Stimulated activated CD8-positive, alpha-beta memory T cell treated with anti-CD3 and anti-CD28 coated beads, Interleukin-15, amount 100 ng/mL, for 48 hours (primary cell): Measurements from ENCODE around the gene CA10.

Experiments used
- DNase-seq, 2 donors: peaks; one replicate each; pipeline ENCODE4 v3.0.0-alpha.2; 2020; ENCODE audit warnings: low read depth in 2 of 2

CA10 gene

GRCh38 chr17:51601622-51602261 lies 556.8 kb downstream of the CA10 start:
- no peak for DNase-seq

GRCh38 chr17:51598824-51599223 lies 559.7 kb downstream of the CA10 start:
- DNase-seq: no peak

GRCh38 chr17:51597345-51597744 lies 561.2 kb downstream of the CA10 start:
- no peak for DNase-seq

GRCh38 chr17:51595826-51596398 lies 562.6 kb downstream of the CA10 start:
- DNase-seq: no peak

GRCh38 chr17:51590071-51590656 lies 568.4 kb downstream of the CA10 start:
- no peak for DNase-seq

GRCh38 chr17:51588063-51588462 lies 570.5 kb downstream of the CA10 start:
- DNase-seq: no peak

- DNase-seq: no peak
These were observed 571.0 kb downstream of the CA10 start for GRCh38 chr17:51587516-51587915.

GRCh38 chr17:51585514-51586104 lies 572.9 kb downstream of the CA10 start:
- no peak for DNase-seq

- no peak for DNase-seq
These were observed 577.6 kb downstream of the CA10 start for GRCh38 chr17:51580869-51581268.
